CD4-positive, alpha-beta T cell treated with Interleukin-4 for 4 hours (primary cell): ENCODE data around the gene KRT12.

Experiments
- DNase-seq: peaks from one replicate; pipeline ENCODE4 v3.0.0-alpha.2; 2020

Gene KRT12

DNA sequence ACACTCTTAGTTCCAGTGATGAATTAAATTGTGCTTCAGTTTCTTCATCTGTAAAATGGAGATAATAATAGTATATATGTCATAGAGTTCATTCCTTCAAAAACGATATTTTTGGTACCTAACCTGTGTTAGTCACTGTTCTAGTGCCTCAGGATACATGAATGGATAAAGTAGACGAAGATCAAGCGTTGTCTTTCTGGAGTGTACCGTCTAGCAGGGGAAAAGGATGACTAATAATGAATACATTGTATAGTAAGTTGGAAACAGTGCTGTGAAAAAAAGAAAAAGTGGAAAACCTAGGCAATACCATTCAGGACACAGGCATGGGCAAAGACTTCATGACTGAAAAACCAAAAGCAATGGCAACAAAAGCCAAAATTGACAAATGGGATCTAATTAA lies 53.2 kb downstream of the KRT12 start:
- no peak for DNase-seq

DNA sequence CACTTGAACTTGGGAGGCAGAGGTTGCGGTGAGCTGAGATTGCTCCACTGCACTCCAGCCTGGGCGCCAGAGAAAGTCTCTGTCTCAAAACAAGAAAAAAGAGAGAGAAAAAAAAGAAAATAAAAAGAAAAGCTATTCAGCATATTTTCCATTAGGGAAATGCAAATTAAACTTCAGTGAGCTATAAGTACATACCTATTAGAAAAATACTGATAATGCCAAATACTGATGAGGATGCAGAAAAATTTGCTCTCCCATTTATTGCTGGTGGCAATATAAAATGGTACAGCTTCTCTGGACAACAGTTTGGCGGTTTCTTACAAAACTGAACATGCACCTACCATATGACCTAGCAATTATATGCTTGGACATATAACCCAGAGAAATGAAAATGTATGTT lies 54.4 kb downstream of the KRT12 start:
- DNase-seq = no peak
